ENCODE data around the gene PCDHA12.

GRCh38 chr5:140881889-140882590 lies 6.9 kb downstream of the PCDHA12 start, which contains the start of gene PCDHA13:
- TF ChIP-seq, protein P1, sequence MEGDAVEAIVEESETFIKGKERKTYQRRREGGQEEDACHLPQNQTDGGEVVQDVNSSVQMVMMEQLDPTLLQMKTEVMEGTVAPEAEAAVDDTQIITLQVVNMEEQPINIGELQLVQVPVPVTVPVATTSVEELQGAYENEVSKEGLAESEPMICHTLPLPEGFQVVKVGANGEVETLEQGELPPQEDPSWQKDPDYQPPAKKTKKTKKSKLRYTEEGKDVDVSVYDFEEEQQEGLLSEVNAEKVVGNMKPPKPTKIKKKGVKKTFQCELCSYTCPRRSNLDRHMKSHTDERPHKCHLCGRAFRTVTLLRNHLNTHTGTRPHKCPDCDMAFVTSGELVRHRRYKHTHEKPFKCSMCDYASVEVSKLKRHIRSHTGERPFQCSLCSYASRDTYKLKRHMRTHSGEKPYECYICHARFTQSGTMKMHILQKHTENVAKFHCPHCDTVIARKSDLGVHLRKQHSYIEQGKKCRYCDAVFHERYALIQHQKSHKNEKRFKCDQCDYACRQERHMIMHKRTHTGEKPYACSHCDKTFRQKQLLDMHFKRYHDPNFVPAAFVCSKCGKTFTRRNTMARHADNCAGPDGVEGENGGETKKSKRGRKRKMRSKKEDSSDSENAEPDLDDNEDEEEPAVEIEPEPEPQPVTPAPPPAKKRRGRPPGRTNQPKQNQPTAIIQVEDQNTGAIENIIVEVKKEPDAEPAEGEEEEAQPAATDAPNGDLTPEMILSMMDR (IDR thresholded peaks at IDR 0.05; ENCODE audit: low read depth, low read length), result no peak
- TF ChIP-seq EZH2phosphoT487 (IDR thresholded peaks at IDR 0.05; ENCODE audit: low read depth), result no peak
